Measurements from ENCODE around the gene ASIP. TPM values are rescaled to one million over a fixed set of nuclear protein-coding genes. Genes with fewer than 3 reads are reported as not detected.

ASIP gene
- total and polyA plus RNA-seq, 2 of the 13 experiments (the other 11 are each of a cell fraction or from before 2014, with no cell fraction given): not detected

GRCh38 chr20:34310481-34311117 is 69.4 kb downstream of the ASIP start (continued):
- TF ChIP-seq SCMH1 (CRISPR knock-in tag; IDR thresholded peaks at IDR 0.05; ENCODE audit: borderline replicate concordance): no peak
- peak; percentile 91 for TF ChIP-seq NCOA2 (CRISPR knock-in tag; IDR thresholded peaks at IDR 0.05)
- TF ChIP-seq SP140L (CRISPR knock-in tag; IDR thresholded peaks at IDR 0.05; ENCODE audit: borderline replicate concordance): no peak
- TF ChIP-seq PRDM4 (CRISPR knock-in tag; IDR thresholded peaks at IDR 0.05; ENCODE audit: borderline replicate concordance): no peak
- TF ChIP-seq, protein P1, sequence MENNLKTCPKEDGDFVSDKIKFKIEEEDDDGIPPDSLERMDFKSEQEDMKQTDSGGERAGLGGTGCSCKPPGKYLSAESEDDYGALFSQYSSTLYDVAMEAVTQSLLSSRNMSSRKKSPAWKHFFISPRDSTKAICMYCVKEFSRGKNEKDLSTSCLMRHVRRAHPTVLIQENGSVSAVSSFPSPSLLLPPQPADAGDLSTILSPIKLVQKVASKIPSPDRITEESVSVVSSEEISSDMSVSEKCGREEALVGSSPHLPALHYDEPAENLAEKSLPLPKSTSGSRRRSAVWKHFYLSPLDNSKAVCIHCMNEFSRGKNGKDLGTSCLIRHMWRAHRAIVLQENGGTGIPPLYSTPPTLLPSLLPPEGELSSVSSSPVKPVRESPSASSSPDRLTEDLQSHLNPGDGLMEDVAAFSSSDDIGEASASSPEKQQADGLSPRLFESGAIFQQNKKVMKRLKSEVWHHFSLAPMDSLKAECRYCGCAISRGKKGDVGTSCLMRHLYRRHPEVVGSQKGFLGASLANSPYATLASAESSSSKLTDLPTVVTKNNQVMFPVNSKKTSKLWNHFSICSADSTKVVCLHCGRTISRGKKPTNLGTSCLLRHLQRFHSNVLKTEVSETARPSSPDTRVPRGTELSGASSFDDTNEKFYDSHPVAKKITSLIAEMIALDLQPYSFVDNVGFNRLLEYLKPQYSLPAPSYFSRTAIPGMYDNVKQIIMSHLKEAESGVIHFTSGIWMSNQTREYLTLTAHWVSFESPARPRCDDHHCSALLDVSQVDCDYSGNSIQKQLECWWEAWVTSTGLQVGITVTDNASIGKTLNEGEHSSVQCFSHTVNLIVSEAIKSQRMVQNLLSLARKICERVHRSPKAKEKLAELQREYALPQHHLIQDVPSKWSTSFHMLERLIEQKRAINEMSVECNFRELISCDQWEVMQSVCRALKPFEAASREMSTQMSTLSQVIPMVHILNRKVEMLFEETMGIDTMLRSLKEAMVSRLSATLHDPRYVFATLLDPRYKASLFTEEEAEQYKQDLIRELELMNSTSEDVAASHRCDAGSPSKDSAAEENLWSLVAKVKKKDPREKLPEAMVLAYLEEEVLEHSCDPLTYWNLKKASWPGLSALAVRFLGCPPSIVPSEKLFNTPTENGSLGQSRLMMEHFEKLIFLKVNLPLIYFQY (CRISPR knock-in tag; IDR thresholded peaks at IDR 0.05; ENCODE audit: borderline replicate concordance): peak; percentile 61; the same call in 1 of the 2 replicates
- peak in 1 of 2 experiments; percentile 83; a peak in 1 of 4 replicates for TF ChIP-seq KLF16 (CRISPR knock-in tag; IDR thresholded peaks at IDR 0.05)
- 0 out of 2 replicates have a peak, but pooled peaks have one; percentile 73 for TF ChIP-seq HMGXB3 (CRISPR knock-in tag; IDR thresholded peaks at IDR 0.05; ENCODE audit: borderline replicate concordance)
- peak; percentile 96; the same call in 1 of the 2 replicates for TF ChIP-seq SOX13 (IDR thresholded peaks at IDR 0.05)
- peak in 1 of 2 experiments; percentile 100; a peak in 2 of 4 replicates for TF ChIP-seq SOX13 (CRISPR knock-in tag; conservative IDR thresholded peaks at IDR 0.05 in 1 of 2, IDR thresholded peaks at IDR 0.05 in 1 of 2)
- TF ChIP-seq FOXA1 (IDR thresholded peaks at IDR 0.05): peak; percentile 91
- TF ChIP-seq FOXA1 (CRISPR knock-in tag; IDR thresholded peaks at IDR 0.05): peak; percentile 97
- peak; percentile 42; the same call in 1 of the 2 replicates for TF ChIP-seq STAT5B (CRISPR knock-in tag; IDR thresholded peaks at IDR 0.05)
- 0 out of 2 replicates have a peak, but pooled peaks have one; percentile 53 for TF ChIP-seq KLF9 (CRISPR knock-in tag; IDR thresholded peaks at IDR 0.05; ENCODE audit: low read depth)
- TF ChIP-seq NR2F1 (CRISPR knock-in tag; IDR thresholded peaks at IDR 0.05): peak; percentile 4 to 85
- TF ChIP-seq E2F2 (CRISPR knock-in tag; IDR thresholded peaks at IDR 0.05; ENCODE audit: borderline replicate concordance): peak; percentile 84; the same call in 1 of the 2 replicates

Data from HepG2 (cell line).